ENCODE results near the gene WDR33.

The WDR33 gene

GRCh38 chr2:127726158-127726880, 84.7 kb downstream of the WDR33 start:
- H3K27ac Mint-ChIP-seq, result no peak overlapping the region
- H3K4me3 Mint-ChIP-seq, result no peak overlapping the region
- no peak for ATAC-seq
- no peaks in the 10 kb centered on the region for H3K27me3 Mint-ChIP-seq
- H3K36me3 Mint-ChIP-seq, result peaks cover 43% of the 10 kb centered on the region
- H3K4me1 Mint-ChIP-seq, result no peaks in the 10 kb centered on the region
- H3K9me3 Mint-ChIP-seq, result no peaks in the 10 kb centered on the region

GRCh38 chr2:127722807-127723206, 88.2 kb downstream of the WDR33 start:
- Mint-ChIP-seq H3K36me3 (peaks cover 67% of the 10 kb centered on the region), H3K27ac (no peak overlapping the region), H3K4me3 (no peak overlapping the region), H3K9me3 (no peaks in the 10 kb centered on the region), H3K27me3 (no peaks in the 10 kb centered on the region), H3K4me1 (no peaks in the 10 kb centered on the region)
- ATAC-seq, result no peak

GRCh38 chr2:127721978-127722355, 89.0 kb downstream of the WDR33 start:
- H3K9me3 Mint-ChIP-seq, result no peaks in the 10 kb centered on the region
- no peak overlapping the region for H3K27ac Mint-ChIP-seq
- no peaks in the 10 kb centered on the region for H3K4me1 Mint-ChIP-seq
- ATAC-seq, result no peak
- H3K36me3 Mint-ChIP-seq, result peaks cover 66% of the 10 kb centered on the region
- H3K27me3 Mint-ChIP-seq, result no peaks in the 10 kb centered on the region
- H3K4me3 Mint-ChIP-seq, result no peak overlapping the region

- ATAC-seq, result no peak
- Mint-ChIP-seq H3K9me3 (no peaks in the 10 kb centered on the region), H3K4me3 (no peak overlapping the region), H3K4me1 (no peaks in the 10 kb centered on the region), H3K36me3 (peaks cover 64% of the 10 kb centered on the region), H3K27me3 (no peaks in the 10 kb centered on the region), H3K27ac (no peak overlapping the region)
These were observed 89.5 kb downstream of the WDR33 start for GRCh38 chr2:127721311-127721977.

- no peaks in the 10 kb centered on the region for H3K4me1 Mint-ChIP-seq
- no peak overlapping the region for H3K27ac Mint-ChIP-seq
- H3K4me3 Mint-ChIP-seq, result no peak overlapping the region
- H3K9me3 Mint-ChIP-seq, result no peaks in the 10 kb centered on the region
- no peaks in the 10 kb centered on the region for H3K27me3 Mint-ChIP-seq
- H3K36me3 Mint-ChIP-seq, result peaks cover 63% of the 10 kb centered on the region
- no peak for ATAC-seq
These were observed 91.4 kb downstream of the WDR33 start for GRCh38 chr2:127719301-127720218.

- Mint-ChIP-seq H3K9me3 (no peaks in the 10 kb centered on the region), H3K27ac (no peak overlapping the region), H3K36me3 (peaks cover 57% of the 10 kb centered on the region), H3K27me3 (no peaks in the 10 kb centered on the region), H3K4me3 (no peak overlapping the region), H3K4me1 (no peaks in the 10 kb centered on the region)
- no peak for ATAC-seq
These were observed 92.7 kb downstream of the WDR33 start for GRCh38 chr2:127718271-127718670.

- no peaks in the 10 kb centered on the region for H3K27me3 Mint-ChIP-seq
- ATAC-seq, result no peak
- peaks cover 37% of the 10 kb centered on the region for H3K36me3 Mint-ChIP-seq
- no peaks in the 10 kb centered on the region for H3K9me3 Mint-ChIP-seq
- no peak overlapping the region for H3K27ac Mint-ChIP-seq
- H3K4me3 Mint-ChIP-seq, result no peak overlapping the region
- H3K4me1 Mint-ChIP-seq, result no peaks in the 10 kb centered on the region
These were observed 95.1 kb downstream of the WDR33 start for GRCh38 chr2:127715778-127716449.

- H3K4me3 Mint-ChIP-seq, result no peak overlapping the region
- no peaks in the 10 kb centered on the region for H3K4me1 Mint-ChIP-seq
- H3K36me3 Mint-ChIP-seq, result peaks cover 41% of the 10 kb centered on the region
- H3K9me3 Mint-ChIP-seq, result no peaks in the 10 kb centered on the region
- no peak overlapping the region for H3K27ac Mint-ChIP-seq
- ATAC-seq, result no peak
- no peaks in the 10 kb centered on the region for H3K27me3 Mint-ChIP-seq
These were observed 97.4 kb downstream of the WDR33 start for GRCh38 chr2:127713562-127713961.

GRCh38 chr2:127712999-127713398, 98.0 kb downstream of the WDR33 start:
- H3K27me3 Mint-ChIP-seq, result no peaks in the 10 kb centered on the region
- H3K36me3 Mint-ChIP-seq, result peaks cover 42% of the 10 kb centered on the region
- H3K4me3 Mint-ChIP-seq, result no peak overlapping the region
- H3K4me1 Mint-ChIP-seq, result no peaks in the 10 kb centered on the region
- H3K9me3 Mint-ChIP-seq, result no peaks in the 10 kb centered on the region
- H3K27ac Mint-ChIP-seq, result no peak overlapping the region
- no peak for ATAC-seq

- Mint-ChIP-seq H3K36me3 (peaks cover 53% of the 10 kb centered on the region), H3K27me3 (no peaks in the 10 kb centered on the region), H3K4me1 (peaks cover 12% of the 10 kb centered on the region), H3K4me3 (no peak overlapping the region), H3K27ac (no peak overlapping the region), H3K9me3 (no peaks in the 10 kb centered on the region)
- ATAC-seq, result no peak
These were observed 101.6 kb downstream of the WDR33 start for GRCh38 chr2:127709336-127709735.

- H3K27me3 Mint-ChIP-seq, result no peaks in the 10 kb centered on the region
- no peak overlapping the region for H3K4me3 Mint-ChIP-seq
- H3K4me1 Mint-ChIP-seq, result peaks cover 15% of the 10 kb centered on the region
- ATAC-seq, result peak; percentile 16
- H3K27ac Mint-ChIP-seq, result no peak overlapping the region
- H3K9me3 Mint-ChIP-seq, result no peaks in the 10 kb centered on the region
- H3K36me3 Mint-ChIP-seq, result peaks cover 53% of the 10 kb centered on the region
These were observed 102.9 kb downstream of the WDR33 start for GRCh38 chr2:127707890-127708648.

GRCh38 chr2:127706215-127706990, 104.6 kb downstream of the WDR33 start:
- H3K27ac Mint-ChIP-seq, result no peak overlapping the region
- H3K36me3 Mint-ChIP-seq, result peaks cover 53% of the 10 kb centered on the region
- ATAC-seq, result no peak
- no peaks in the 10 kb centered on the region for H3K27me3 Mint-ChIP-seq
- H3K9me3 Mint-ChIP-seq, result no peaks in the 10 kb centered on the region
- no peak overlapping the region for H3K4me3 Mint-ChIP-seq
- H3K4me1 Mint-ChIP-seq, result peaks cover 24% of the 10 kb centered on the region

- no peak overlapping the region for H3K27ac Mint-ChIP-seq
These were observed 105.4 kb downstream of the WDR33 start for GRCh38 chr2:127705391-127706065.

More at GRCh38 chr2:127705391-127706065, 105.4 kb downstream of the WDR33 start:
- Mint-ChIP-seq H3K4me1 (peaks cover 30% of the 10 kb centered on the region), H3K9me3 (no peaks in the 10 kb centered on the region), H3K36me3 (peaks cover 48% of the 10 kb centered on the region), H3K27me3 (no peaks in the 10 kb centered on the region), H3K4me3 (no peak overlapping the region)
- ATAC-seq, result no peak
